Erythroblast (primary cell): Measurements from ENCODE around the gene PCDHA4.

ENCODE experiments used
- DNase-seq, 2 experiments: peaks; one replicate each; lab custom pipeline; 2025; lab: John Stamatoyannopoulos, UW
- GATA1 ChIP-seq: IDR thresholded peaks from 2 replicates; pipeline ENCODE4 v1.6.1; 2011; ENCODE audit warnings: low read depth, mild to moderate bottlenecking, control low read depth, low read length, moderate library complexity
- POLR2A ChIP-seq: IDR thresholded peaks from 2 replicates; pipeline ENCODE4 v1.6.1; 2011; ENCODE audit warnings: mild to moderate bottlenecking, low read length

PCDHA4 gene

GRCh38 chr5:140862441-140863295 is 55.8 kb downstream of the PCDHA4 start:
- TF ChIP-seq POLR2A (no peak), GATA1 (no peak)
- DNase-seq, result no peak
